Cardiac ventricle fibroblast (primary cell): Measurements from ENCODE around the gene CNTF. TPM values are rescaled to one million over a fixed set of nuclear protein-coding genes. Genes with fewer than 3 reads are reported as not detected.

Source experiments
- total RNA-seq: library from RNA; depleted of rRNA; stranded (reverse); fragments of >200 nt; gene quantifications from 2 replicates; pipeline ENCODE4 v1.2.3, GENCODE V29; 2015

The CNTF gene
- 0.73 and 1.9 TPM in 2 replicates for total RNA-seq

GRCh38 chr11:58622344-58622743 is at the start of gene CNTF:
CNTF (plus strand) TSS chr11:58622665; CDS start chr11:58622753, 88 bp downstream.

GRCh38 chr11:58575377-58576020 is 47.0 kb upstream of the CNTF start, which contains the start of gene LPXN:
LPXN (minus strand) TSS chr11:58575856; CDS start chr11:58575772, 84 bp downstream.

GRCh38 chr11:58578635-58579191 is 43.8 kb upstream of the CNTF start, which contains the start of gene ZFP91:
ZFP91 (plus strand) TSS chr11:58579063; CDS start chr11:58579282, 219 bp downstream.

Other genes starting within 250 kb of the CNTF start
- not detected in 2 replicates for gene OR5B3, start 215.8 kb upstream of the CNTF start, total RNA-seq
- gene OR5B2, start 194.5 kb upstream of the CNTF start, total RNA-seq: not detected in 2 replicates
- not detected in 2 replicates for gene OR5B12, start 180.4 kb upstream of the CNTF start, total RNA-seq
- not detected in 2 replicates for gene OR5B21, start 114.6 kb upstream of the CNTF start, total RNA-seq
- 2.9 and 3.3 TPM in 2 replicates for gene LPXN, start 46.8 kb upstream of the CNTF start, total RNA-seq
- 24.7 and 28.1 TPM in 2 replicates for gene ZFP91, start 43.6 kb upstream of the CNTF start, total RNA-seq
- not detected in 2 replicates for gene GLYAT, start 109.3 kb downstream of the CNTF start, total RNA-seq
- not detected in 2 replicates for gene GLYATL2, start 222.0 kb downstream of the CNTF start, total RNA-seq